22Rv1 (cell line): Measurements from ENCODE around the gene FAM120B.
"Not testable (repeated sequence)": the region's sequence is repeated elsewhere in the genome, so short reads cannot be mapped to it uniquely, and the experiment has no call there.

Experiments
- CTCF ChIP-seq: fragments of 450-650 bp; IDR thresholded peaks from 2 replicates; pipeline ENCODE4 v1.5.1; 2017; ENCODE audit warnings: mild to moderate bottlenecking
- ZFX ChIP-seq: fragments of 450-650 bp; IDR thresholded peaks from 2 replicates; pipeline ENCODE4 v1.6.1; 2017; ENCODE audit warnings: antibody characterized with exemption, borderline replicate concordance

- not testable (repeated sequence) for TF ChIP-seq CTCF, ZFX
Measured at GRCh38 chr6:170399955-170400558, 93.5 kb downstream of the FAM120B start.
